ENCODE measurements around the gene IL1R1. TPM values are rescaled to one million over a fixed set of nuclear protein-coding genes. Genes with fewer than 3 reads are reported as not detected.

IL1R1 gene
- total RNA-seq, 1 experiment from 2014 or later, result 0.39 TPM

- Histone ChIP-seq H3K27ac (ENCODE audit: insufficient read length, low read depth, low read length) (no peak overlapping the region), H2AK5ac (ENCODE audit: insufficient read length, low read length) (no peak overlapping the region), H3K56ac (ENCODE audit: insufficient read length, low read depth, low read length) (no peak overlapping the region), H3K23ac (ENCODE audit: insufficient read length, low read depth, low read length) (no peak overlapping the region), H3K9ac (ENCODE audit: extremely low read depth, insufficient read length, low read length) (no peak overlapping the region), H3T11ph (ENCODE audit: low read length) (no peak overlapping the region), H2BK12ac (ENCODE audit: insufficient read length, low read depth, low read length) (no peak overlapping the region), H3K79me2 (ENCODE audit: insufficient read depth, low read length) (no peaks in the 10 kb centered on the region), H2BK15ac (ENCODE audit: low read depth, low read length) (no peak overlapping the region), H3K9me3 (ENCODE audit: control insufficient read depth, low read depth, low read length) (no peaks in the 10 kb centered on the region), H4K20me1 (ENCODE audit: control insufficient read depth, insufficient read depth, insufficient read length) (no peaks in the 10 kb centered on the region), H2BK120ac (ENCODE audit: low read depth, low read length, poor library complexity, severe bottlenecking) (no peak overlapping the region), H3K14ac (ENCODE audit: insufficient read depth, low read length) (no peak overlapping the region), H2BK5ac (ENCODE audit: insufficient read length, low read length) (no peak overlapping the region), H3K18ac (ENCODE audit: insufficient read length, low read depth, low read length) (no peak overlapping the region), H2BK20ac (ENCODE audit: low read depth, low read length, poor library complexity, severe bottlenecking) (no peak overlapping the region), H3K4me2 (ENCODE audit: insufficient read depth, insufficient read length, low read length) (no peak overlapping the region), H3K79me1 (ENCODE audit: insufficient read depth, low read depth, low read length, poor library complexity, severe bottlenecking) (no peaks in the 10 kb centered on the region), H4K91ac (ENCODE audit: insufficient read length, low read depth, low read length) (no peak overlapping the region), H3K23me2 (ENCODE audit: insufficient read length, low read depth, low read length, poor library complexity, severe bottlenecking) (no peaks in the 10 kb centered on the region), H3K4me1 (ENCODE audit: insufficient read depth, low read length) (0 out of 2 replicates have a peak, but pooled peaks cover 2% of the 10 kb centered on the region), H4K8ac (replicated peaks; ENCODE audit: insufficient read length, low read depth, low read length) (no peak overlapping the region), H3K27me3 (ENCODE audit: insufficient read depth, low read length) (no peaks in the 10 kb centered on the region), H2AFZ (ENCODE audit: low read length) (no peak overlapping the region), H4K5ac (ENCODE audit: insufficient read length, low read depth, low read length) (no peak overlapping the region), H3K4ac (ENCODE audit: low read depth, low read length) (no peak overlapping the region)
- DNase-seq, result no peak
- no peak overlapping the region for H3K4me3 Mint-ChIP-seq
- H3K27ac Mint-ChIP-seq, result no peak overlapping the region; a peak in 1 of 7 replicates
- H3K9me3 Mint-ChIP-seq, result no peaks in the 10 kb centered on the region
- no peak for TF ChIP-seq CTCF (conservative IDR thresholded peaks at IDR 0.05)
- peaks cover 10 to 12% of the 10 kb centered on the region in 2 experiments for H3K4me1 Mint-ChIP-seq
- H3K27me3 Mint-ChIP-seq (ENCODE audit: low read depth), result peaks cover 4% of the 10 kb centered on the region; the same call in 1 of the 2 replicates
- no peaks in the 10 kb centered on the region for H3K36me3 Mint-ChIP-seq (ENCODE audit: insufficient read depth in 1 of 3, low read depth in 3 of 3)
- no CpG with 5 or more reads among the region's 6 CpGs for WGBS (ENCODE audit: extremely low coverage, insufficient read length, low lambda C conversion rate)
These were observed 83.6 kb downstream of the IL1R1 start for GRCh38 chr2:102226171-102226570.
